Glutamatergic neuron (in vitro differentiated cells): ENCODE measurements around the gene REV3L. TPM values are rescaled to one million over a fixed set of nuclear protein-coding genes. Genes with fewer than 3 reads are reported as not detected.

Experiments used
- DNase-seq: peaks from one replicate; pipeline ENCODE4 v3.0.0; 2022
- H3K27ac Mint-ChIP-seq: one replicate; pipeline ENCODE4 v1.8.0; 2020; ENCODE audit warnings: mild to moderate bottlenecking, mixed read lengths, inconsistent platforms; ENCODE audit not compliant: unreplicated experiment
- H3K27me3 Mint-ChIP-seq: one replicate; pipeline ENCODE4 v1.8.0; 2020; ENCODE audit warnings: mild to moderate bottlenecking, moderate library complexity, mixed read lengths, inconsistent platforms; ENCODE audit not compliant: unreplicated experiment
- H3K36me3 Mint-ChIP-seq: one replicate; pipeline ENCODE4 v1.8.0; 2020; ENCODE audit warnings: mild to moderate bottlenecking, mixed read lengths, inconsistent platforms; ENCODE audit not compliant: unreplicated experiment
- H3K4me1 Mint-ChIP-seq: one replicate; pipeline ENCODE4 v1.8.0; 2020; ENCODE audit warnings: mild to moderate bottlenecking, low read depth, mixed read lengths, inconsistent platforms; ENCODE audit not compliant: unreplicated experiment
- H3K4me3 Mint-ChIP-seq: one replicate; pipeline ENCODE4 v1.8.0; 2020; ENCODE audit warnings: mild to moderate bottlenecking, mixed read lengths, inconsistent platforms; ENCODE audit not compliant: unreplicated experiment
- H3K9me3 Mint-ChIP-seq: one replicate; pipeline ENCODE4 v1.8.0; 2020; ENCODE audit warnings: mild to moderate bottlenecking, moderate library complexity, mixed read lengths, inconsistent platforms; ENCODE audit not compliant: unreplicated experiment
- CTCF ChIP-seq: fragments of 200-600 bp; sonication (generic); IDR thresholded peaks from one replicate; pipeline ENCODE4 v1.5.0; 2021; ENCODE audit not compliant: partially characterized antibody, unreplicated experiment
- total RNA-seq: library from RNA; stranded (reverse); fragmentation: NEBNext Ultra II Directional; extraction: Animal tissue kit (Norgen Biotek cat#: 25700); gene quantifications from one replicate; pipeline ENCODE4 v1.2.1, GENCODE V29; 2021; ENCODE audit not compliant: unreplicated experiment

The REV3L gene
- total RNA-seq, 1 donor from 2014 or later: 33.3 TPM

- no peak for DNase-seq
- TF ChIP-seq CTCF: no peak
- Mint-ChIP-seq H3K27ac (no peak overlapping the region), H3K36me3 (peaks cover 45% of the 10 kb centered on the region), H3K4me3 (no peak overlapping the region), H3K4me1 (no peaks in the 10 kb centered on the region), H3K9me3 (peaks cover 11% of the 10 kb centered on the region), H3K27me3 (no peaks in the 10 kb centered on the region)
These were observed 206.7 kb downstream of the REV3L start for GRCh38 chr6:111276335-111276734.

- Mint-ChIP-seq H3K4me3 (no peak overlapping the region), H3K9me3 (peaks cover 11% of the 10 kb centered on the region), H3K4me1 (no peaks in the 10 kb centered on the region), H3K27ac (no peak overlapping the region), H3K27me3 (no peaks in the 10 kb centered on the region), H3K36me3 (peaks cover 37% of the 10 kb centered on the region)
- TF ChIP-seq CTCF: no peak
- no peak for DNase-seq
These were observed 208.3 kb downstream of the REV3L start for GRCh38 chr6:111274593-111275217.

GRCh38 chr6:111270121-111270520 lies 212.9 kb downstream of the REV3L start:
- H3K27ac Mint-ChIP-seq: no peak overlapping the region
- no peak for TF ChIP-seq CTCF
- H3K36me3 Mint-ChIP-seq: peaks cover 14% of the 10 kb centered on the region

GRCh38 chr6:111269401-111269970 lies 213.5 kb downstream of the REV3L start:
- Mint-ChIP-seq H3K27ac (no peak overlapping the region), H3K4me1 (no peaks in the 10 kb centered on the region), H3K9me3 (peaks cover 5% of the 10 kb centered on the region), H3K4me3 (no peak overlapping the region), H3K27me3 (no peaks in the 10 kb centered on the region), H3K36me3 (peaks cover 11% of the 10 kb centered on the region)
- DNase-seq: no peak
- no peak for TF ChIP-seq CTCF

More at GRCh38 chr6:111270121-111270520, 212.9 kb downstream of the REV3L start:
- H3K27me3 Mint-ChIP-seq: no peaks in the 10 kb centered on the region
- no peak for DNase-seq
- no peaks in the 10 kb centered on the region for H3K4me1 Mint-ChIP-seq
- H3K9me3 Mint-ChIP-seq: peaks cover 6% of the 10 kb centered on the region
- no peak overlapping the region for H3K4me3 Mint-ChIP-seq

GRCh38 chr6:111267764-111268333 lies 215.2 kb downstream of the REV3L start:
- H3K4me3 Mint-ChIP-seq: no peak overlapping the region
- DNase-seq: no peak
- no peaks in the 10 kb centered on the region for H3K27me3 Mint-ChIP-seq
- H3K27ac Mint-ChIP-seq: no peak overlapping the region
- no peaks in the 10 kb centered on the region for H3K4me1 Mint-ChIP-seq
- TF ChIP-seq CTCF: no peak
- no peaks in the 10 kb centered on the region for H3K36me3 Mint-ChIP-seq
- H3K9me3 Mint-ChIP-seq: no peaks in the 10 kb centered on the region
